ENCODE measurements around the gene SLC52A3.

- TF ChIP-seq EP300 (IDR thresholded peaks at IDR 0.05) (no peak), CTCF (IDR thresholded peaks at IDR 0.05) (no peak), POLR2AphosphoS5 (IDR thresholded peaks at IDR 0.05) (no peak), POLR2A (IDR thresholded peaks at IDR 0.05) (no peak)
These were observed 19.5 kb upstream of the SLC52A3 start for GRCh38 chr20:787825-788224.
